GM10847 (cell line): ENCODE results near the gene SPC24.
A peak's percentile ranks its signal among the peaks of the same experiment; 100 is the strongest.

Experiments used
- POLR2A ChIP-seq: IDR thresholded peaks from 2 replicates; pipeline ENCODE4 v1.6.1; 2011; ENCODE audit not compliant: insufficient read length; ENCODE audit errors: extremely low read depth

SPC24 gene

GRCh38 chr19:11155373-11156120, at the start of gene SPC24:
Gene SPC24 (minus strand): TSS chr19:11155782. CDS start chr19:11155776, 6 bp downstream.
- peak; percentile 83 for TF ChIP-seq POLR2A

DNA sequence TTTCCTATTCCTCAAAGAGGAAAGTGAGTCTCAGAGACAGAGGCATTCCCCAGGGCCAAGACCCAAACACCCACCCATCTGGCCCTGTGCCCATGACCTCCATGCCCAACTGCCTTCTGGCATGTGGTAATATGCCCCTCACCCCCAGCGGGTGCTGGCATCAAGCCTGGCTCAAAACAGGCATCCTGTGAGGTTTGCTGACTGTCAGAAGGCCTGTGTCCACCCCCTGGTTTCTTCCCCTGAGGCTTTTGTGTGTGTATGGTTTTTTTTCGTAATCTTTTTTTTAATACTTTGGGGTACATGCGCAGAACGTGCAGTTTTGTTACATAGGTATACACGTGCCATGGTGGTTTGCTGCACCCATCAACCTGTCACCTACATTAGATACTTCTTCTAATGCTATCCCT, 49.4 kb upstream of the SPC24 start:
- no peak for TF ChIP-seq POLR2A

DNA sequence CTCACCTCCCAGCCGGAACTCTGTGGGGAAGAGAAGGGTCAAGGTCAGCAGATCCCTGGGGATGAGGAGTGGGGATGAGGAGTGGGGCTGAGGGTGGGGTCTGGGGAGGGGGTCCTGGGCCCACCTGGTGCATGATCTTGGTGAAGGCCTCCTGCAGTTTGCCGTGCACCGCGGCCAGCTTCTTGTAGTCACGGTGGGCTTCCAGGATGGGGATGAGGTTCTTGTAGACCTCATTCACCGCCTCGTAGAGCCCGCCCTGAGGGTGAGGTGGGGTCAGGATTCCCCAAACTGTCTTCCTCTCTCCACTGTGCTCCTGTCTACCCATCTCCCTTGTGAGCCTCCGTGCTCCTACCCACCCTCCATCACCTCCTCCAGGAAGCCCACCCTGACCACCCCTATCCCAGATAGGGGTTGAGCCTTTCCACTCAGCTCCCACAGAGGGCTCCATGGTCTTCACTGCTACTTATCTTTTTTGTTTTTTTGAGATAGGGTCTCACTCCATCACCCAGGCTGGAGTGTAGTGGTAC, 48.6 kb upstream of the SPC24 start:
- TF ChIP-seq POLR2A = no peak

DNA sequence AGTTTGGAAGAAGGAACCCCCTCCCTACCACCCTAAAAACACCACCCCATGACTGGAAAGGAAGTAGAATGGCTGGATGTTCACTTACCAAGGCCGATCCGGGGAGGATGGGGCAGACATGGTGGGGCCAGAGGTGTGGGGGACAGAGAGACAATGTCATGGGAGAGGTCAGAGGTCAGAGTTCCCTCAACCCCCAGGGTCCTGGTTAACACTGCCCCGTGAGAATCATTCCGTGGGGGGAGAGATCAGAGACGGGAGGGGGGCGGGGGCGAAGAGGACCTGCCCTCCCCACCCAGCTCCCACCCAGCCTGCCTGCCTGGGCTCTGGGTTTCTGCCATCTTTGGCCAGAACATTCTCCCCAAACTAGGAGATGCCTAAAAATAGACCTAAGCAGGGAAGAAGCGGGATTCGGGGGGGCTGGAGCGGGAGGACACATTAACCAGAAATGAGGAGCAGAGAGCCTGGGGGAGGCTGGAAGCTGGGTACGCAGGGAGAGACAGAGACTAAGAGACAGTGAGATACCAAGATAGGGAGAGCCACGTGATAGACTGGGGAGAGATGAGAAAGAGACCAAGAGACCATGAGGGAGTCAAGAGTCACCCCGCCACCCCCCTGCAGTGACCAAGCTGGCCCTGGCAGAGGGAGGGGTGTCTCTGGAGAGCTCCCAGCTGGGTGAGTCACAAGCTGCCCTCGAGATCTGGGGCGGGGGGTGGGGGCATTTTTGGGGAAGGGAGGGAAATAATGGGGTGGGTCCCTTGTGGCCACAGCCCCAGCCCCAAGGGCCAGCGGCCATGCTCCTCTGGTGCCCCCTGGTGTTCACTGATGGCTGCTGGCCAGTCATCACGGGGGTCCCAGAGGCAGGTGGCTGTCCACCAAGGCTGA, 47.9 kb upstream of the SPC24 start:
- TF ChIP-seq POLR2A = no peak

GRCh38 chr19:11202488-11203193, 47.1 kb upstream of the SPC24 start:
- TF ChIP-seq POLR2A = no peak

- TF ChIP-seq POLR2A = no peak
These were observed 46.2 kb upstream of the SPC24 start for GRCh38 chr19:11201791-11202190.

GRCh38 chr19:11200931-11201330, 45.3 kb upstream of the SPC24 start:
- no peak for TF ChIP-seq POLR2A

DNA sequence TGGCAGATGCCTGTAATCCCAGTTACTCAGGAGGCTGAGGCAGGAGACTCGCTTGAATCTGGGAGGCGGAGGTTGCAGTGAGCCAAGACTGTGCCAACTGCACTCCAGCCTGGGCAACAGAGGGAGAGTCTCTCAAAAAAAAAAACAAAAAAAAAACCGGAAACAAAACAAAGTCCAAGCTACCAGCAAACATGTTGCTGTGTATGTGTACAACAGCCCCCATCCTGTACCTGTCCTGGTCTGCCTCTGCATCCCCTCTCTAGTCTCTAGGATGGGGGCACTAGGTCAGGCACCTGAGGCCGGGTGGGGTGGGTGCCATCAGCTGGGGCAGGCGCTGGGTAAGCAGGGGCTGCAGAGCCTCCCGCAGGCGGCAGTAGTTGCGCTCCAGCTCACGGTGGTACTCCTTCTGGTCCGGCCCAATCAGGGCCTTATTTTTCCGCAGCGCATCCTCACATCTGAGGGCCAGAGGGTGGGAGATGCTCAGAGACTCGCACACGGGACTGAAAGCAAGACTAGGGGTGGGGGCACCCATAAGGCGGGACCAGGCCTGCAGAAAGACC, 44.5 kb upstream of the SPC24 start:
- TF ChIP-seq POLR2A = no peak

DNA sequence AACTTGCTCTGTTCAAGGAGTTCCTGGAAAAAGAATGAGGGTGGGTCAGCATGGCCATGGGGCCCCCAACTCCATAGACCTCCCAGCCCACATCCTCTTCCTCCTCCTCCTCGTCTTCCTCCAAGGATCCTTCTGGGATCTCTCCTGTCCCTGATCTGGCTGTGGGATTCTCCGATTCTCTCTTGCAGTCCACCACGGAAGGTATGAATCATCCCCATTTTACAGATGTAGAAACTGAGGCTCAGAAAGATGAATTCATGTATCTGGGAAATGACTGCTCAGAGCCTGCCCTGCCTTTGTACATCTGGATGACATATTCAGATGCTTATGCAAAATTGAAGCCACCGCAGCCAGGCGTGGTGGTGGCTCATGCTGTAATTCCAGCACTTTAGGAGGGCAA, 43.9 kb upstream of the SPC24 start:
- TF ChIP-seq POLR2A = no peak

- TF ChIP-seq POLR2A = no peak
These were observed 43.3 kb upstream of the SPC24 start for GRCh38 chr19:11198769-11199424.

GRCh38 chr19:11198175-11198534, 42.6 kb upstream of the SPC24 start:
- TF ChIP-seq POLR2A = no peak

- no peak for TF ChIP-seq POLR2A
These were observed 42.0 kb upstream of the SPC24 start, which contains the start of gene KANK2 for GRCh38 chr19:11197291-11198174. Gene KANK2 (minus strand): TSS chr19:11197545. CDS start chr19:11194511, 3,034 bp downstream.
